SIG-M5 treated with dmso at 0.1 percent for 504 hours (cell line): ENCODE measurements around the gene RYR3.
A peak's percentile ranks its signal among the peaks of the same experiment; 100 is the strongest.

ENCODE experiments used
- DNase-seq: peaks from one replicate; lab custom pipeline; 2025; ENCODE audit not compliant: unreplicated experiment; lab: John Stamatoyannopoulos, UW

Gene RYR3

DNA sequence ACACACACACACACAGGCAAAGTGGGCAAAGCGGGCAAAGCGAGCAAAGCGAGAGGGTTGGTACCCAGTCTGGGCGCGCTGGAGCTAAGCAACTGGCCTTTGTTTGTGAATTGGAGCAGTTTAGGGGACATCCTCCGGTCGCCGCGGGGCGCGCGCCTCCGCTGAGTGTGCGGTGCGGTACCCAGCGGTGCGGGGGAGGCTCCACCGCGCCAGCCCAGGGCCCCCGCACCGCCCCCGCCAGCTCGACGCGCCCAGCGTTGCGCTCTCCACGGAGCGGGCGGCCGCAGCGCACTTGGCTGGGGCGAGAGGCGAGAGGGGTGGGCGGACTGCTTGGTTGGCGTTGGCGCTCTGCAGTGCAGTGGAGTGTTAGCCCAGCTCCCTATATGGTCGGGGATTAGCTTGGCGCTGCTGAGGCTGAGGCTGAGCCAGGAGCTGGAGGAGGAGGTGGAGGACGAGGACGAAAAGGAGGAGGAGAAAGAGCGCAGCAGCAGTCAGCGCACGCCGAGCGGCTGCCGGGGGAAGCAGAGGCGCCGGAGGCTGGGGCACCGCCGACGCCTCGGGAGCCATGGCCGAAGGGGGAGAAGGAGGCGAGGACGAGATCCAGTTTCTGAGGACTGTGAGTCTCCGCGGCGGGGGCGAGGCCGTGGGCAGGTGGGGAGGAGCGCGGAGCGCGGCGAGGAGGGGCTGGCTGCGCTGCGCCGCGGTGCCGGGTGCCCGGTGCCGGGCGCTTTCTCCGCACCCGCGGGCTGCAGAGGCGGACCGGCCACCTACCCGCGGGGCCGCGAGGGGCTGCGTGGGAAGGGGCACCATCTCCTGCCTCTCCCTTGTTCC is at the start of gene RYR3:
TSS of gene RYR3 (plus strand) at position 487 of the 831 bp plus-strand sequence. CDS start at position 566, 79 bp downstream.
- DNase-seq = no peak

DNA sequence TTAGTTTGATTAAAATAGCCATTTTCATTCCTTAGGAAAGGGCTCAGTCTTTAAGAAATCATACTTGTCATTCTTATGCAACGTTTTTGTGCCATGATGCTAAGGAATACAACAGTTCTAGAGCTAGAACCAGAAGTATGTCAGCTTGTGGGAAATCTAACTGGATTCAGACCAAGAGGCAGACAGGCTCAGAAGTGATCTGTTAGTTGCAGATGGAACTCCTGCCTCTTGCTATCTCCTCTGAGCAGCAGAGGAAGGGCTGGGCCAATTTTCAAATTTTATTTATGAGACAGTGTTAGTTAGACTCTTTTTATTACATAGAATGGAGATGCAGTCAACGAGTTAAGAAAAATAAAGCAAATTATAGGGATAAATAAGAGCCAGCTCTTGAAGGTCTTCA is 48.5 kb upstream of the RYR3 start:
- no peak for DNase-seq

DNA sequence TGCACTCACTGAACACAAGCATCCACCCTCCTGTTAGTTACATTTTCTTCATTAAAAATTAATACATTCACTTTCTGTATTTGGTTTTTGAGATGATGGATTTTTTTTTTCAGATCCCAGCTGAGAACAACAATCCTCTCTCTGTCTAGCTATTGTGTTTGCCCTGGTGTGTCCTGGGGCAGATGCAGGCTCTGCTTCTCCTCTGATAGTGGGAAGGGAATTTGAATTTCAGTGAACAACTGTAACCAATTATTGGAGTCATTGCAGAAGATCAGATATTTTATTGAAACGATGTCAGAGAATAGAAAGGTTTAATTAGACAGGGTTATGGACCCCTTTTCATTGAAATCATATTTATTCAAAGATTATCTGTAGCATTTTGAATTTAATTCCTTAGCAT is 33.1 kb upstream of the RYR3 start:
- no peak for DNase-seq

DNA sequence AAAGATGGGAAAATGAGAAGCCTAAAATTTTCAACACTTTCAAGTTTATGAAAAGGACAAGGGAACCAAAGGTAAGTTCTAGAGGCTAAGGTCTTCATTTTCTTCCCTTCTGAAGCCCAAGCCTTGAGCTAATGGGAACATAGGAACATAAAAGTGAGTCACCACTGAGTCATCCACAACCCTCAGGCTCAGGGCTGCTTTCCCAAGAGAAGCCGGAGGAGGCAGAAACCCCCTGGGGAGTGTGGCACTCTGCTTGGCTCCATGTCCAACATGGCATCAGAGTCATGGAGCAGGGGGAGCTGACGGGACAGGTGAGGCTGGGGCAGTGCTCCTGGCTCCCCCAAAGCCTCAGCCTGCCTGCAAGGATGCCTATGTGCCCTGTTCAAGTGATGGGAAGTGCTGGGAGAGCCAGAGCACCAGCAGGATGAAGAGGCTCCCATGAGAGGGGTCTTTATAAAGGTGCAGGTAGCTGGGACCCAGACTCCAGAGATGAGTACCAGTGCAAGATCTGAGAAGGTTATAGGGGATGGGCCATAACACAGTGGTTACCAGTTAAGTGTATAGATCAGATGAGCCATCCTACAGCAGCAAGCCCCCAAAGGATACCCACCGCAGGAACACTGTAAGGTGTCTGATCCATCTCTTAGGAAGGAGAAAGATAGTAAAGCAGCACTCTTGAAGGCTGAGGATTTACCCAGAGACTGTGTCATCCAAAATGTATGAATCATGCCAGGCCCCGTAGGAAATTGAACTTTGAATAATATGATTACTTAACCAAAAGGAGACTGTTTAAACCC is 31.8 kb upstream of the RYR3 start:
- peak; percentile 24 for DNase-seq

DNA sequence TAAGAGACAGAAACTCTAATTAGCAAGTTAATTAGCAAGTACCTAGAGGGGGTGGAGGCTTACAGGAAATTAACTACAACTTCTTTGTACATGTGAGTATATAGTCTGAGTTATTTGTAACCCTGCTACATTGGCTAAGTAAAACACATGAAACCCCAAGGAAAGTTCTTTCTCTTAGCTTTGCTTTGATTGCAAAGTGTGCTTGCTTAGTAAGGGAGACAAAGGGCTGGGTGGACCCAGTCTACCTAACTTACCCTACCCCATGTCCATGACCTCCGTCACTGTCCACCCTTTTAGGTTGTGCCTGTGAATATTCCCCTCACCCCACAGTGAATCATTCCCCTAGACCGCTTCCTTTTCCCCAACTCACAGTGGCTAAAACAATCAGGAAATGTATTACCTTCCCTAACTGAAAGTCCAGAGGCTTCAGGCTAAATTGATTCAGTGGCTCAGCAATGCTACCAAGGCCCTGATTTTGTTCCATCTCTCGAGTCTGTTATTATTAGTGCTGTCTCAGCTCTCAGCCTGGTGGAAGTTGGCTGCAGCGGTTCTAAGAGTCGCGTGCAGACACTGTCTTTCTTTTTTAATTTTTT is 31.1 kb upstream of the RYR3 start:
- no peak for DNase-seq

DNA sequence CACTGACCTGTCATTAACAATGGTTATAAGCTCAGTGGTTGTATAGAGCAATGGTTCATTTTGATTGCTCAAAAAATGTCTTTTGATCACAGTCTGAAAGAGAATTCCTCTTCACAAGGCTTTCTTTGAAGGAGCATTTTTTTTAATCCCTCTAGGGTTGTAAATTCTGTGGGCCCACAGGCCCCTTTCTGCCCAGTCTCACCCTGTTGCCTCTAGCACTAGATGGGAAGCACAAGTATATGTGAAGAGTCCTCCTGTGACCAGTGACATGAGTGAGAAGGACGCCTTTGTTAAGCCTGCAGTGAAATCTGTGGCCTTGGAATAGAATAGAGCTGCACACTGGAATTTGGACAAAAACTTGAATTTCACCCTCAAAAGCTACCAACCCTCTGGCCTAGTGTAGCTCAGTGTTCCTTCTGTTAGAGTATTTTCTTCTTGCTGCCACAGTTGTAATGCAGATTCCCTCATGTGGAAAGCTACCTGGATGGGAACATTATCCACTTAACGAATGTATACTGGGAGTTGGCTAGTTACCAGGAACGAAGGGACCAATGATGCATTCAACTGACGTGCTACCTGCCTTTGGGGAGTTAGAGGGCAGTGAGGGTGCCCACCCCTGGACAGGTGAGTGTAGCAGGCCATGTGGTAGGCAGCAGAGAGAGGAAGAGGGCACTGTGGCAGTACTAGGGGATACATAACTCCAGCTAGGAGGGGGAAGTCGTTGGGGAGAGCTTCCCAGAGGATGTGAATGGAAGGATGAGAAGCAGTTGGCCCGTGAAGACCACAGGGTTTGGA is 28.3 kb upstream of the RYR3 start:
- DNase-seq = no peak

DNA sequence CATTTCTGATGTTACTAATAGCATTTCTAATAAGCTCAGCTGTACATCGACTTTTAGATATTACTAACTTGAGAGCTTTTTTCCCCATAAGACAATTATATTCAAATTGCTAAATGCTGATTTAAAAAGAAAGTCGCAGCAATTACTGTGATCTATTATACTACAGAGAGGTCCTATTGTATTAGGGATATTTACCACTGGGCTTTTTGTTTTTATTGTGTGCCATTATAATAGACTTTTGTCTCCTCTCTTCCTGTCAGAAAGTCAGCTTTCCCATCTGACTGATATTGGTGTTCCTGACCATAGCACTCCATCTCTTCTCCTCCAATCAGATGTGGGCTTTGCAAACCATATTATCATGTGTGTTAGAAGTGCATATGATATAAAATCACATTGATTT is 27.2 kb upstream of the RYR3 start:
- DNase-seq = no peak

DNA sequence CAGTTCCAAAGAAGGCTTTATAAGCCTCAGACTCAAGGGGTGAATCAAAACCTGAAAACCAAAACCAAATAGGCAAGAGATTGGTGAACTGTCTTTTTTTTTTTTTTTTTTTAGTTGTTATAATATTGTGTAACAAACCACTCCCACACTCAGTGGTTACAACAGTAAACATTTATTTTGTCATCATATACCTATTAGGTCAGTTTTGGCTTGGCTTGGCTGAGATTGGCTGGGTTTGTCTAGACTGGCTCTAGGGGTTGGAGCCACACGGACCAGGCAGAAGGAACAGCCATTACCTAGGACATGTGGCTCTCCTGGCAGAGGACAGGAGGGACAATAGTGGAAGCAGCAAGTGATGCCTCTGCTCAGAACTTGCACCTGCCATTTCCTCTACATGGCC is 26.4 kb upstream of the RYR3 start:
- DNase-seq = no peak

DNA sequence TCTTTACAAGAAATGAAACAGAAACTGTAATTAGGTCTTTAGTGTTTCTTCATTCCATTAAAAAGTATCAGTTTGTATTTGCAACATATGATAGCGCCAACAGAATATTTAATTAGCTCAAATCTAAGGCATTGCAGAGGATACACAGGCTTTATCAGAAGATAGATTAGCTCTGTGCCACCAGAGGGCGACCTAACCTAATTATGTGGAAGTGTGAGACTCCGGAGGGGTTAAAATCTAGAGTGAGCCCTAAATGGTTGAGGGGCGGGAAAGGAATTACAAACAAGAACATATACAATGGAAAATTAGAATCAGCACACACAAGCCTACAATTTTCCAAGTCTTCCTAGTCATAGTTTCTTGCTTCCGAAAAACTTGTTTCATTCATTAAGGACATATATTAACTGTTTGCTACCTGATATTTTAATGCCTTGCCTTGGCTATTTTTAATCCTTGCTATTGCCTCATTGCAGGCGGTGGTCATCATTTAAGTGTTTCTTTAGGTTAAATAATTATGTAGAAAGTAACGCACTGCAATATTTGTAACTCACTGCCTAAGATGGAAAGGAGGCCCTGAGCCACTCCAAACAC is 18.0 kb upstream of the RYR3 start:
- peak; percentile 29 for DNase-seq

DNA sequence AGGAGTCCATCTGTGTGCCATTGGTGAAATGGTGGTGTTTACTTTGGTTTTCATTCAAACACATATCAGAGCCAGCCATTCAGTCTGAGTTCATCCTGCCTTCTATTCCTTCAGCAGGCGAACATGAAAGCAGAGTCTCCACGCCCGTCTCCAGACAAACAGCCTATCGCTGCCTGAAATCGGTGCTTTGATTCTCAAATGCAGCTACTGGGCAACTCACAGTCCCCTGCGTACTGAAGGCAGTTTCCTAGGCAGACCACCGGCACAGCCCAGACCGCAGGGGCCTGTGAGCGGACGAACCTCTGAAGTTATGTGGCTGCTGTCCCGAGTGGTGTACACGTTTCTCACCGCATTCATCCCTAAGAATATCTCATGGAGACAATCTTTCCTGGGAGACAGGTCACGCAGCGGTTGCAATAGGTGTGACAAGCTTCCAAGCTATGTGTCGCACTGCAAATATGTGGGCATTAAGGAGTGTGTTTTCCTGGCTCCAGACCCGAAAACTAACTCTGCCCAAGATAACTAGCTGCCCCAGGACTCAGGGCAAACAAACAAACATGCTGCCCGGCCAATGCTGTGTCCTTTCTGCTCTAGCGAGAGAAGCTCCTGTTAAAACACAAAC is 16.9 kb upstream of the RYR3 start:
- DNase-seq = no peak

DNA sequence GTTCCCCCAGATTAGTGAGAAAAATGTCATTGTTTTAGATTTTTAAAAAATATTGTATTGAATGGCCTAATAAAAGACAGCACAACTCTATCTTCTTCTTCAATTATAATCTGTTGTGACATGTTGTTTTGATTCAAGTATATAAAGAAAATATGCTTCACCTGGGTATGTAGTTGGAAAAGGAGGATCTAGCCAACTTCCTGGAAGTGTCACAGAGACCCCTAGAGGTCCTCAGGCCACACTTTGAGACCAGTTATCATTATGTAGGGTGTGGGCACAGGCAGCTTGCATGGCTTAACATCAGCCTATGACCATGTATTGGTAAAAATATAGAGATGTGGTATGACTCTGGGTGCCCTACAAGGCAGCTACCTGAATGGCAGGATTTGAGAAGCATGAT is 14.7 kb upstream of the RYR3 start:
- DNase-seq = no peak

DNA sequence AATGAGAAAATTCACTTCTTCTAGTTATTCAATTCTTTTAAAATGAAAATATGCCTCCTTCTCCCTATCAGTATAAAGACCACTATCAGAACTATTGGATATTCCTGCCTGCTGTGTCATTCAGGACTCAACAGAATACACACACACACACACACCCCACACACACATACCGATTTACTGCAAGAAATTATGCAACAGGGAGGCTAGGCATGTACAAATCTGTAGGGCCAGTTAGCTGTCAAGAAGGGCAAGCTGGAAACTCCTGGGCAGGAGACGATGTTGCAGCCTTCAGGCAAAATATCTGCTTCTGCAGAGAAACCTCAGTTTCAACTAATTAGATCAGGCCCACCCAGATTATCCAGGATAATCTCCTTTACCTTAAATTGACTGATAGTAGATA is 13.9 kb upstream of the RYR3 start:
- DNase-seq = no peak

DNA sequence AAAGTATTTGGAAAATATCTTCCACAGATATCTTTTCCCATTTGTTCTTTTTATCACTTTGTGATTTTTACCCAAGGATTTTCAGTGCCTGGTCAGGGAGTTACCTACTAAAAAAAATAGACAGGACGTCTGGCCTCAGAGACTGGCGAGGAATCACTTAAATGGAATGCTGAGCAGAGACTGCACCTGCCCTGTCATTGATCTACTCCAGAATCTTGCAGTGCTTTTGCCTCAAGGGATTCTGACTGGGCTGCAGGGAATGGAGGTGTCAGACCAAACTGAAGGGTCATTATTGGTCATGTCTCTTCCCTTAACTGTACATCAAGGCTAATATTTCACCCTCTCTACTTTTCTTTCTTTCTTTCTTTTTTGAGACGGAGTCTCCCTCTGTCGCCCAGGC is 12.1 kb upstream of the RYR3 start:
- no peak for DNase-seq

DNA sequence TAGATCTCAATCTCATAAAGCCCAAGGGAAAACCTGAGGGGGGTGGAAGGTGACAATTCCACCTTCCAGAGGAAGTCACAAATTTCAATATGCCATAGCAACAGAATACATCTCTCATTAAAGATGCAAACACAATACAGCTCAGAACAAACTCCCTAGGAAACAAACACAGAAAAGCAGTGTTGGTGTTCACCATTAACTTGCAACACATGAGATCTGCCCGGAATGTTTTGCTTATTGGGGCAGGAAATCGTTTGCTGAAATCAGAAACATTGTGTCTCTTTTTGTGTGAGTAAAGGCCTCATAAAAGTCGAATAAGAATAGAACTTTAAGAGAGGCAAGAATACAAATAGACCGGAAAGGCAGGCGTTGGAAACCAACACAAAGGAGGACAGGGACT is 5.8 kb upstream of the RYR3 start:
- no peak for DNase-seq

DNA sequence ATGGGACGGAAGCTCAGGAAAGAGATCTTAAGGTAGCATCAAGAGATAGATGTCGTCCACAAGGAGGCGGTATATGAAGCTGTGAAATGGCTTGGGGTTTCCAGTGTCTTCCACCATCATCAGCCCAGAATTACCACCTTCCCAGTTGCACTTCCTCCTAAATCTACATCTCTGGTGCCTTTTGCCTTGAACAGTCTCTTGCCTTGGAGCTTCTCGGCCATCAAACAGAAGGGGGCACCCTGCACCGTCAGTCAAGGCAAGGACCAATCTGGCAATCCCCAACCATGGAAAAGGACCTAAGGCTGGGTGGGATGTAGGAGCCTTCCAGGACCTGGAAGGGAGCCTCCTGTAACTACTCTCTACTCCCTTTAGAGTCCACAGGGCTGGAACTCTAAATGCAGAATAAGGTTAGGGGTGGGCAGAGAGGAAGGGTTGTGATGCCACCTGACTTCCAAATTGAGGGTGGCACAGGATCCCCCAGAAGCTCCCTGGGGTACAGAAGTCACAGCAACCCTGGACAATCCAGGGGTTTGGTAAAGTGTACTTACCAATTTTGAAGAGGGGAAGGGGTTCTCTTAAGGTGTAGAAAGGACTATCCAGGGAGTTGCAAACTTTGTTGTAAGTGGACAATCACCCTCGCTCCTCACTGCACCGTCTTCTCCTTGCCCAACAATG is 1.0 kb upstream of the RYR3 start:
- DNase-seq = peak; percentile 21

DNA sequence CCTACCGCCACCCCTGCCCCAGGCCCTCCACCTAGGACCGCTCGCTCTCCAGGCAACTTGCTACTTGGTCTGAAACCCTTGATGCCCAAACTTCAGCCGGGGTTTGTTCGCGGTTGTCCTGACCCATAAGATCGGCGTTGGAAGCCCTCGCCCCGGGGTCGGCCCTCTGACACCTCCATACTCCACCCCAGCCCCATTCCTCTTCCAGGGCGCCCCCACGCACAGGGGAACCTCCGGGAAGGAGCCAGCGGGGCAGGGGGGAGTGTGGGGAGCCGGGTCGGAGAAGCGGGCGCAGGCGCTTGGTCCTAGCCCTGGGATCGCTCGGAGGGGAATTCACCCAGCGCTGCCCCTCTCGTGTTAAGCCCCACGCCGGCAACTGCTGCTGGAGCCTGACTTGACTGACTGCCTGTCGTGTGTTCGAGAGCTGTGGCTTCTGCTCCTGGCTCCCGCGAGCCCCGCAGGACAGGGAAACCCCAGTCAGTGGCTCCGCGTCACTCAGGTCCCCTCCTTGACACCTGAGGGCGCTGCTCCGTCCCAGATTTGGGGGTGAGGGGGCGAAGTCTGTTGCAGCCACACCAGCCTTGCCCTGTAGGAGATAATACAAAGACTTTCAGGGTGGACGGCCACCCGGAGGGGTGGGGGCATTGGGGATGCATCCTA is 675 bp downstream of the RYR3 start:
- DNase-seq = no peak

DNA sequence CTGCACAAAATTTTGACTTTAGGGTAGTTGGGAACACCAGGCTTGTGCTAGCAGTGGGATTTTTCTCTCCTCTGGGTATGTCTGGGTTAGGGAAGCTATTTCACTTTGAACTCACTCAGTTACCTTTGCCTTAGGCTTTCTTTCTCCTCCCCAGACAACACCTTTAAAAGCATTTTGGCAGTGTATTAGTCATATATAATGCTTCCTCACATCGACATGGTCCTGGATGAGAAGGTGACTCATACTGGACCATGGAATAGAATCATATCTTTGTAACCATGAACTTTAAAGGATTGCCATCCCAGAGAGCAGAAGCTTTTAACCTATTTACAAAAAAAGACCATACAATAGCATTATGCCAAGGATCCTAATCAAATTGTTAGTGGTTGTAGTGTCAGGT is 2.7 kb downstream of the RYR3 start:
- no peak for DNase-seq

DNA sequence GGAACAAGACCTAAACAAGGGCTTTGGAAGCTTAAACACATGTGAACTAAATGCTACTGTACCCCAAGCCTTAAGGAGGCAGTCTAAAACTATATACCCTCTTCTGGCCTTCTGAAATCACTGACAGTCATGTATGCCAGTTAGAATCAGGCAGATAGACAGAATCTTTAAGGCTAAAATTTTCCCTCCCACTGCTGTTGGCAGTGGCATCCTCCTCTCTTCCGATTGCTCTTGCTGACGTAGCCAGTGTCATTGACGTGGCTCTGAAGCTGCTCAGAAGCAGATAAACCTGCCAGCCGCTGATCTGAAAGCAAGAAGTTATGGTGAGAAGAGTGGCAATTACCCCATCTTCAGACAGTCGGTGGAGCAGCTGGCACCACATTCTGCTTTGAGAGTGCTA is 3.3 kb downstream of the RYR3 start:
- no peak for DNase-seq

DNA sequence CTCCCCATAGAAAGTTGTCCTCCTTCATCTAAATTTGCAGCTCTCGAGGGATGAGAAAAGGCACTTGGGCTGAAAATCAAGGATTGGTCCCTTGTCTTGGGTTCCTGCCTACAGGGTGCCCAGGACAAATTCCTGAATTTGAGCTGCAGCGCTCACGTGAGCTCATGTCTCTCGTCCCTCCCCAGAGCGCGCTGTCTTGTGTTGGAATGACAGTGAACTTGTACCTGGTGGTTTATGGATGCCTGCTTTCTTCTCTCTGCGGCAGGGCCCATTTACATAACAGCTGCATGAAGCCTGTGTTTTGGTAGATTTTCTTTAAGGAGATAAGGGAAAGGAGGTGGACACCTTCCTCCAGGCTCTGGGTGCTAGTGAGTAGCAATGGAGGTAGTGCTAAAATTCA is 4.3 kb downstream of the RYR3 start:
- DNase-seq = no peak
